ENCODE results near the gene GPR4.

Gene GPR4

DNA sequence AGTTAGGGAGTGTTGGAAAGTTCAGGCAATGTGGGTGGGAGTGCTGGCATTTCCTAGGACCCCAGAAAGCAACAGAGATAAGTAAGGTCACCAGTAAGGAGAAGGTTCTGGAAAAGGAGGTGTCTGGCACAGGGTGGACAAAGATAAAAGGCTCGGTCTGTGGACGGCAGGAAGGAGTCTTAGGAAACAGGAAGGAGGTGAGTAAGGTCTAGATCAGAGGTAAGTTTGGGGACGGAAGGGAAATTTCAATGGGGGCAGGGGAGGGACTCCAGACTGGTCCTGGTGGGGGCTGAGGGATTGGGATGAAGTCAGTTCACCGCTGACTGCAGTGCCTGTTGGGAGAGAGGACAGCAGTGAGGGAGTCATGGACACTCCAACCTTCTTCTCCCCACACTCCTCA, 9.6 kb downstream of the GPR4 start:
- no peak for DNase-seq
- in situ Hi-C loops (cut with MboI; ENCODE audit: low pct_unique_long_range_greater_than_20kb, low sequenced_read_pairs) = no loop called here

DNA sequence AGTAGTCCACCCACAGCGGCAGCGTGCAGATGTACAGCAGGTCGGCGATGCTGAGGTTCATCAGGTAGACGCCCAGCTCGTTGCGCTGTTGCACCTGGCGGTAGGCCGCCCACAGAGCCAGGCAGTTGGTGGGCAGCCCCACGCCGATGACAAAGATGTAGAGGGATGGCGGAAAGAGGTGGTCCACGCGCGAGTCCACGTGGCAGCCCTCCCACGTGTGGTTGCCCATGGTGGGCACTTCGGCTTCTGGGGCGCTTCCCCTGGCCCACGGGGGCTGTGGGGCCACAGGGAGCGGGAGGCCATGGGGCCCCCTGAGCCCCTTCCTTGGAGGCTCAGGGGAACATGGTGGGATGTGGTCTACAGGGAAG, 10.4 kb downstream of the GPR4 start:
- in situ Hi-C loops (cut with MboI; ENCODE audit: low pct_unique_long_range_greater_than_20kb, low sequenced_read_pairs) = no loop called here
- DNase-seq = no peak

DNA sequence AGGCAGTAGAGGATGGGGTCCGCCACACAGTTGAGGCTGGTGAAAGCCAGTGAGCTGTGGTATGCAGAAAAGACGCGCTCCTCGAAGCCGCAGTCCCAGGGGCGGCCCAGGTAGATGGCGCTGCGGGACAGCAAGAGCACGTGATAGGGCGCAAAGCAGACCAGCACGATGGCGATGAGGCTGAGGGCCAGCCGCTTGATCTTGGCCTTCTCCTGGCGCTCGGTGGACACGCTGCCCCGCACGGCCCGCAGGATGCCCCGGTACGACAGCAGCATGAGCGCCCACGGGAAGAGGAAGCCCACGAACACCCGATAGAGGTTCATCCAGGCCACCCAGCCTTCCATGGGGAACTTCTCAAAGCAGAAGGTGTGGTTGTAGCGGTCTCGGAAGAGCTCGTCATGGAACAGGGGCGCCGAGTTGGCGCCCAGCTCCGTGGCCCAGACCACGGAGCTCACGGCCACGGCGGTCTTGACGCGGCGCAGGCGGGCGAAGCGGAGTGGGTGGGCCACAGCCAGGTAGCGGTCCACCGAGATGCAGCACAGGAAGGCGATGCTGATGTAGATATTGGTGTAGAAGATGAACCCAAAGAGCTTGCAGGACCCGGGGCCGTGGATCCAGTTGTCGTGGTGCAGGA, 10.9 kb downstream of the GPR4 start:
- peak; percentile 20 for DNase-seq
- in situ Hi-C loops (cut with MboI; ENCODE audit: low pct_unique_long_range_greater_than_20kb, low sequenced_read_pairs) = no loop called here

GRCh38 chr19:45590300-45591003, 11.6 kb downstream of the GPR4 start:
- in situ Hi-C loops (cut with MboI; ENCODE audit: low pct_unique_long_range_greater_than_20kb, low sequenced_read_pairs) = no loop called here
- DNase-seq = no peak

DNA sequence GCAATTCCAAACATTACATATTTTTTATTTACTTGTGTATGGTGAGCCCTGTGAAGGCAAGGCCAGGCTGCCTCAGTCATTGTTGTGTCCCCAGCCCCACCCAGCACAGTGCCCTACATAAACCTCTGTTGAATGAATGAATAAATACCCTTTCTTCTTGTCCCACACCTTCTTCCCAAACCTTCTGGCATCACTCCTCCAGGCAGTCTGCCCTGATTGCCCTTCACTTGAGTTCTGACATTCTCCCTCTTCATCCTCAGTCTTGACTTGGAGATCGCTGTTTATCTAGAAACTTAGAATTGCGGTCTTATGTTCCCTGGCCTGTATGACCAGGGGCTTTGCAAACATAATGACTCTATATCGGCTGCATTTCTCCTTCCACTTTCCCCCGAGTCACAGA, 12.2 kb downstream of the GPR4 start:
- in situ Hi-C loops (cut with MboI; ENCODE audit: low pct_unique_long_range_greater_than_20kb, low sequenced_read_pairs) = no loop called here
- DNase-seq = no peak

DNA sequence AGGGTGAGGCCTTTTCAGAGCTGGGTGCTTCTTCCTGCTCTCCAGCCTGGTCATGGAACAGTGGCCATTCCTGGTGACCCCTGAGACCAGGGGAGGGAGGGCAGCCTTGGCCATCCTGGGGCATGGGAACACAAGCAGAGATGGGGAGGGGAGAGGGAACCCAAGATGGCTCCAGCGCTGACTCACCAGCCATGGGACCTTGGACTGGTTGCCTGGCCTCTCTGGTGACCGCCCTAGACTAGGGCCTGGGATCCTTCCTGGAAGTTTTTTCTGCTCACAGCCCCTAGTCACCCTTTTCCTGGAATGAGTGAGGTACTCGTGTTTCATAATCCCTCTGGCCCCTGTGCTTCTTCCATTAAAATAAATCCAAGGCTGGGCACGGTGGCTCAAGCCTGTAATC, 14.1 kb downstream of the GPR4 start:
- no peak for DNase-seq
- in situ Hi-C loops (cut with MboI; ENCODE audit: low pct_unique_long_range_greater_than_20kb, low sequenced_read_pairs) = no loop called here

GRCh38 chr19:45585158-45585577, 16.8 kb downstream of the GPR4 start:
- no peak for DNase-seq
- in situ Hi-C loops (cut with MboI; ENCODE audit: low pct_unique_long_range_greater_than_20kb, low sequenced_read_pairs) = no loop called here

DNA sequence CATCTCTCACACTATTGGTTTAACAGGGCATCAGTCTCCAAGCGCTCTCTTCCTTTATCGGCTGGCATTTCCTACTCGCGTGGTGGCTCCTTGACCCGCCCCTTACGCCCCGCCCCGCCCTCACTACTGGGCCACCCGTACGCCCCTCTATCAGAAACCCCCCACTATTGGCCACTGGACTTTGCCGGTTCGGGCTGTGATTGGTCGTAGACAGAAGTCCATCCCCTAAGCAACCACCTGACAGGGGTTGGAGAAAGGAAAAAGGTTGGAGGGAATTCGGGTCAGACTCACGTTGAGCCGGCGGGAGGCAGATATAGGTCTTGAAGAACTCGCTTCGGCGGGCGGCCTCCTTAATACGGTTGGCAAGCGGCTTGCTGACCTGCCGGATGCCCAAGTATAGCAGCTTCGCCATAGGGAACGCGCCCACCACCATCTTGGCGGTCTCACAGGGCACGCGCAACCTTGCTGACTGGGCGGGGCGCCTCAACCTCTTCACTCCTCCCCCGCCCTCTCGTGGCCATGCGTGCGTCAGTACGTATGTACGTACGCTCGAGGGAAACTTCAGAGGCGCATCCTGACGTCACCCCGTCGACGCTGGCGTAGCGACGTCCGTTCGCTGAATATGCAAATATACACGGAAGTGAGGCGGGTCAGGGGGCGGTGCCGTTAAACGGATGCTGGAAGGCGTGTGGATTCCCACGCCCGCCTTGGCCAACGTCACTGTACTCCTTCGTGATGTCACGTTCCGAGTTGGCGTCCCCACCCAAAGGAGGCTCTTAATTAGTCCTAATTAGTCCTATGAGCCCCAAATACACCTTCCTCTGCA, 17.5 kb downstream of the GPR4 start, which contains the start of gene OPA3:
OPA3 (minus strand) TSS at position 471 of the 826 bp plus-strand sequence; CDS start at position 433, 38 bp downstream.
- in situ Hi-C loops (cut with MboI; ENCODE audit: low pct_unique_long_range_greater_than_20kb, low sequenced_read_pairs) = no loop called here
- peak; percentile 99 for DNase-seq

- DNase-seq = no peak
- in situ Hi-C loops (cut with MboI; ENCODE audit: low pct_unique_long_range_greater_than_20kb, low sequenced_read_pairs) = no loop called here
These were observed 20.4 kb downstream of the GPR4 start for GRCh38 chr19:45581576-45581975.

DNA sequence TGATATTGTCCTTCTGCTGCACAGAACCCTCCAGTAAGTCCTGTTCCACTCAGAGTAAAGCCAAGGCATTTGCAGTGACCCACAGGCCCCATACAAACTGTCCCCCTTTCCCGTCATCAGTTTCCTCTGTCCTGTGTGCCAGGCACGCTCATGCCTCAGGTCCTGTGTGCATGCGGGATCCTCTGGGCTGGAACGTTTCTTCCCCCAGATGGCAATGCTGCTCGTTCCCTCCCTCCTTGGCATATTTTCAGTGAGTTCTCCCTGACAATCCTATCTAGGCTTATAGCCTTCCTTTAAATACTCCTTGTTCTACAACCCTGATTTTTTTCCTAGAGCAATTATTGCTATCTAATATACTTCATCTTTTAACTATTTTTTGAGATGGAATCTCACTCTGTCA, 23.2 kb downstream of the GPR4 start:
- in situ Hi-C loops (cut with MboI; ENCODE audit: low pct_unique_long_range_greater_than_20kb, low sequenced_read_pairs) = no loop called here

DNA sequence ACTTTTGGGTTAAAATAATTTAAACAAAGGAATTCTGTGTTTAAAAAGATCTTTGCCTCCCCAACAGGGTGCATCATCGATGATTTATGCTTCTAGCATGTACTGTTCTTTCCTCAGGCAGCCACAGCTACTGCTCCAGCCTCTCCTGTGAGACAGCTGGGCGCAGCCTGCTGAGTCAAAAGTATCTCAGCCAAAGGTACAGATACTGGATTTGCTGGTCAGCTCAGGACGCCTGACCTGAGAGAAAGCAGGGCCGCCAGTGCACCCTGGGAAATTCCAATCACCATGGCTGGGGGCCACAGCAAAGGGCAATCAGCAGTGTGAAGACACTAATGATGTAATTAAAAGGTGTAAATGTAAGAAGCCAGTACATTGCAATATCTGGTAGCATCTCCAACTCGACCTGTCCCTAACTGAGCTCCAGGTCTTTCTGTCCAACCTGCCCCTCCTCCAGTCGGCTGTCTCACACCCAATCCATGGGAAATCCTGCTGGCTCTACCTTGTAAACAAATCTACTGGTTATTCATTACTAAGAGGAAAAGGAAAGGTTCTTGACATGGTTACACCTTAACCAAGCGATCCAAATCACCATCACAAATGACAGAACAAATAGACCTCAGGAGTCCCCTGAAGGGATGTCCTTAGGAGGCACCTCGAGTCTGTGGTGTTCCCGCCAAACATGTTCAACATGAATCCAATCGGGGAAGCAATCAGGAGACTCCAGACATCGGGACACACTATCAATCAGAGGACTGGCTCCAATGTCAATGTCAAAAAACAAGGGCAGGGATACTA, 24.7 kb downstream of the GPR4 start:
- no peak for DNase-seq

More for the DNA sequence above, 23.2 kb downstream of the GPR4 start:
- DNase-seq = no peak

DNA sequence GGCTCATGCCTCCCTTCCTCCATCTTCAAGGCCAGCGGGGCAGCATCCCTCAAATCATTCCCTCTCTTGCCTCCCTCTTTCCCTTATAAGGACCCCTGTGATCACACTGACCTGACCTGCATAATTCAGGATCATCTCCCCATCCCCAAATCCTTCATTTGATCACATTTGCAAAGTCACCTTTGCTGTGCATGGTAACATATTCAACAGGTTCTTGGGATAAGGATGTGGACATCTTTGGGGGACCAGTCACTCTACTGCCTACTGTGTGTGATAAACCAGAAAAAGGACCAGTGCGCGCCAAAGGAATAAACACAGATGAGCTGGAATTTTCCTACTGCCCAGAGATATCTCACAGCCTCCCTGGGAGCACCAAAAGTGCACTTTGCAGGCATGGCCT, 25.3 kb downstream of the GPR4 start:
- in situ Hi-C loops (cut with MboI; ENCODE audit: low pct_unique_long_range_greater_than_20kb, low sequenced_read_pairs) = no loop called here
- no peak for DNase-seq

More for the DNA sequence above, 24.7 kb downstream of the GPR4 start:
- in situ Hi-C loops (cut with MboI; ENCODE audit: low pct_unique_long_range_greater_than_20kb, low sequenced_read_pairs) = no loop called here

GRCh38 chr19:45575216-45575615, 26.8 kb downstream of the GPR4 start:
- DNase-seq = no peak
- in situ Hi-C loops (cut with MboI; ENCODE audit: low pct_unique_long_range_greater_than_20kb, low sequenced_read_pairs) = no loop called here

DNA sequence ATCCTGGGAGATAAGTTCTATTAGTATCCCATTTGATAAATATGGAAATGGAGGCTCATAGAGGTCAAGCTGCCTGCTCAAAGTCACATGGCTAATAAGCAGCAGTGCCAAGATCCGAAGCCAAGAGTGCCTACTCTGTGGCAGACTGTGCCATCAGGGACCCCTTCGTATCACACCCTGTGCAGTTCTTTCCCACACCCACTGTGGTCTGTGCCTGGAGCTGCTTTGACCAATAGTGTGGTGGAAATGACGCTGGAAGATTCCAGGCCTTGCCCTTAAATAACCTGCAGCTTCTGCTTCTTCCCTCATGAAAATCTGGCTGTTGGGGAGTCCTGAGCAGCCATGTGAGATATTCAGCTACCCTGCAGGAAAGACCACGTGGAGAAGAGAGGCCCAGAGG, 27.5 kb downstream of the GPR4 start:
- no peak for DNase-seq
- in situ Hi-C loops (cut with MboI; ENCODE audit: low pct_unique_long_range_greater_than_20kb, low sequenced_read_pairs) = no loop called here

DNA sequence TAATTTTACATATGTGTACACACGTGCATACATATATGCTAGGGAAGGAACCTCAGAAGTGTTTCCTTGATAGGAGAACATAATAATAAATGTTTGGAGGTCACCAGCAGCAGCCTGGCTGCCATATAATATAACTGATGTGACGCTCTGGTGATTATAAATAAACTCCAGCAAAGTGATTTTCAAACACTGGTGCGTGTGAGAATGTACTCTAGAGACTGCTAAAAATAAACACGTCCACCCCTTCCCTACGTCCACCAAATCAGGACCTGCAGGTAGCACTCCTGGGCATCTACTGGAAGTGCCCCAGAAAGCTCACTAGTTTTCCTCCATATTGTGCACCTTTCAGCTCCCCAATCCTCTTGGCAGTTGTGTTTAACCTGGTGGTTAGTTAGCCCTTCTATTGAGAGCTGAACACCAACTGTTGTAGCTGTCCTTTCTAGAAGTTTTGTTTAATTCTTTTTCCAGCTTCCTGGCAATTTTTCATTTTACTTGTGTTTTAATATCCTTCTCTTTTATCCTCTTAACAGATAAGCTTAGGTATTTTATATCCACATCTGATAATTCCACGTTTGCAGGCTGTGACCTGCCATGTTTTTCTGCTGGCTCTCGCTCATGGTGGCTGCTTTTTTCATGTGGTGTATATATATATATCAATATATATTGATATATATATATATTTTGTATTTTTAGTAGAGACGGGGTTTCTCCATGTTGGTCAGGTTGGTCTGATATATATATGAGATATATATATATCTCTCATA, 30.4 kb downstream of the GPR4 start:
- in situ Hi-C loops (cut with MboI; ENCODE audit: low pct_unique_long_range_greater_than_20kb, low sequenced_read_pairs) = no loop called here
- no peak for DNase-seq

DNA sequence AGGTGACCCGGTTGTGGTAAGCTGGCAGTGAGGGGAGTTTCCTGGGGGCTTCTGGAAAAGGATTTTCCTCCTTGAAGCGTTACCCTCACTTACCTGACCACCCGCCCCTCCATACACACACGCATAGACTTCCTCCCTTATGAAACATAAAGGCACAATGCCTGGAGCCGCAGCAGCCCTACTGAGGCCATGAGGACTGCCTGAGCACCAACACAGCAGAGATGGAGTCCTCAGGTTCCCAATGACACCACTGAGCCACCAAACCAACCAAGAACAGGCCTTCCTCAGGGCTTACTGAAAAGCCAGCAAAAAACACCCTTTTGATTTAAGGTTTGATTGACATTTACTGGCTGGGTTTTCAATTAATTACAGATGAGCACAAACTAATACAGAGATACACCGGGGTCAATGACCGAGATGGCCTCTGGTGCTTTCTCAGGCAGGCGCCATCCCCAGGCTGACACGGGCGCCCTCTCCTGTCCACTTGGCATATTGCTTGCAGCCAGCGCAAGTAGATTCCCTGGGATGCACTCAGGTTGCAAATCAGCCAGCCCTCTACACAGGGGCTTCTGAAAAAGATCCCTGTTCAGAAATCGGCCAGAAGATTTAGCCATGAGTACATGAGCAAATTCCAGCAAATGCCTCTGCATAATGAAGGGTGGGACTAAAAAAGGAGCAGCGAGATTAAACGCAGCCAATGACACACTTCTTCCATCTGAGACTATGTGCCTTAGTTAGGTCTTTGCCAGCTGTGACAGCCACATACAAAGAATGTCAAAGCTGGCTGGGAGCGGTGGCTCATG, 32.2 kb downstream of the GPR4 start:
- peak; percentile 54 for DNase-seq
- in situ Hi-C loops (cut with MboI; ENCODE audit: low pct_unique_long_range_greater_than_20kb, low sequenced_read_pairs) = no loop called here

GRCh38 chr19:45568732-45569131, 33.3 kb downstream of the GPR4 start:
- in situ Hi-C loops (cut with MboI; ENCODE audit: low pct_unique_long_range_greater_than_20kb, low sequenced_read_pairs) = no loop called here
- DNase-seq = no peak

DNA sequence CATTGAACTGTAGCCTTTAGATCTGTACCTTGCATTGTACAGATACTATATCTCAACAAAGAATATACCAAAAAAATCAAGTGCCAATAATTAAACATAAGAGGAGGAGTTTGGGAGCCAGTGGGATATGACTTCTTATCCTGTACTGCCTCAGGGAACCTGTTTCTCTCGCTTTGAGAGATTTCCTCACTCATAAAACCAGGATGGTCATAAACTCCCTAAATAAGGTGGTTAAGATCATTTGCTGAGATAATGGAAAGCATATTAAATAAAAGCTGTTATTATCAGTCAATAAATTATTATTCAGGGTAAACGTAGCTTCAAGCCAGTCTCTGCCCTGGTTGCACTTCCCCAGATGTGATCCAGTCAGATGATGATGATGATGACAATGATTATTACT, 34.4 kb downstream of the GPR4 start:
- in situ Hi-C loops (cut with MboI; ENCODE audit: low pct_unique_long_range_greater_than_20kb, low sequenced_read_pairs) = no loop called here
- no peak for DNase-seq

All from KBM-7 (cell line).